Middle frontal gyrus (tissue), 1 donor: ENCODE data around the gene KRTAP23-1.

Experiments
- DNase-seq: peaks from one replicate; pipeline ENCODE4 v3.0.0-alpha.2; 2015; ENCODE audit warnings: low spot score; ENCODE audit errors: extremely low spot score

The KRTAP23-1 gene

GRCh38 chr21:30348506-30348905 lies at the start of gene KRTAP23-1:
KRTAP23-1 (minus strand) TSS chr21:30348606; CDS start chr21:30348606, 0 bp downstream.
- no peak for DNase-seq

GRCh38 chr21:30395731-30396130 lies 47.3 kb upstream of the KRTAP23-1 start, which contains the start of gene KRTAP13-1:
KRTAP13-1 (plus strand) TSS chr21:30396031; CDS start chr21:30396087, 56 bp downstream.
- DNase-seq: no peak

GRCh38 chr21:30391492-30392025 lies 43.2 kb upstream of the KRTAP23-1 start:
- no peak for DNase-seq

GRCh38 chr21:30382201-30382600 lies 33.8 kb upstream of the KRTAP23-1 start:
- DNase-seq: no peak

- DNase-seq: no peak
These were observed 23.8 kb upstream of the KRTAP23-1 start, which contains the start of gene KRTAP13-2 for GRCh38 chr21:30372139-30372770. KRTAP13-2 (minus strand) TSS chr21:30372271; CDS start chr21:30372213, 58 bp downstream.

- no peak for DNase-seq
These were observed 7.5 kb upstream of the KRTAP23-1 start for GRCh38 chr21:30355906-30356305.

GRCh38 chr21:30354308-30355005 lies 6.1 kb upstream of the KRTAP23-1 start:
- no peak for DNase-seq

- DNase-seq: no peak
These were observed 3.1 kb upstream of the KRTAP23-1 start for GRCh38 chr21:30351534-30351933.

- no peak for DNase-seq
These were observed 1.2 kb upstream of the KRTAP23-1 start for GRCh38 chr21:30349572-30349971.

- no peak for DNase-seq
These were observed 3.4 kb downstream of the KRTAP23-1 start for GRCh38 chr21:30345014-30345413.

GRCh38 chr21:30340714-30341573 lies 7.5 kb downstream of the KRTAP23-1 start:
- no peak for DNase-seq

GRCh38 chr21:30338717-30339116 lies 9.7 kb downstream of the KRTAP23-1 start:
- DNase-seq: no peak

GRCh38 chr21:30337772-30338171 lies 10.6 kb downstream of the KRTAP23-1 start:
- no peak for DNase-seq

- no peak for DNase-seq
These were observed 11.1 kb downstream of the KRTAP23-1 start, which contains the start of gene KRTAP27-1 for GRCh38 chr21:30337276-30337744. KRTAP27-1 (minus strand) TSS chr21:30337694; CDS start chr21:30337668, 26 bp downstream.

- no peak for DNase-seq
These were observed 11.8 kb downstream of the KRTAP23-1 start for GRCh38 chr21:30336596-30336995.

GRCh38 chr21:30333736-30334135 lies 14.7 kb downstream of the KRTAP23-1 start:
- no peak for DNase-seq

GRCh38 chr21:30332681-30333080 lies 15.7 kb downstream of the KRTAP23-1 start:
- no peak for DNase-seq

- DNase-seq: no peak
These were observed 19.1 kb downstream of the KRTAP23-1 start for GRCh38 chr21:30329203-30329875.

- DNase-seq: no peak
These were observed 22.0 kb downstream of the KRTAP23-1 start for GRCh38 chr21:30326390-30326789.

GRCh38 chr21:30320215-30320614 lies 28.2 kb downstream of the KRTAP23-1 start, which contains the start of gene KRTAP26-1:
KRTAP26-1 (minus strand) TSS chr21:30320315; CDS start chr21:30320035, 280 bp downstream.
- no peak for DNase-seq
